ENCODE results near the gene RPGRIP1. TPM values are rescaled to one million over a fixed set of nuclear protein-coding genes. Genes with fewer than 3 reads are reported as not detected.

RPGRIP1 gene
- total and polyA plus RNA-seq, 9 of the 15 experiments (the other 6 are each of a cell fraction or from before 2014, with no cell fraction given): 0.47 to 0.95 (median 0.65) TPM; not detected in 1

DNA sequence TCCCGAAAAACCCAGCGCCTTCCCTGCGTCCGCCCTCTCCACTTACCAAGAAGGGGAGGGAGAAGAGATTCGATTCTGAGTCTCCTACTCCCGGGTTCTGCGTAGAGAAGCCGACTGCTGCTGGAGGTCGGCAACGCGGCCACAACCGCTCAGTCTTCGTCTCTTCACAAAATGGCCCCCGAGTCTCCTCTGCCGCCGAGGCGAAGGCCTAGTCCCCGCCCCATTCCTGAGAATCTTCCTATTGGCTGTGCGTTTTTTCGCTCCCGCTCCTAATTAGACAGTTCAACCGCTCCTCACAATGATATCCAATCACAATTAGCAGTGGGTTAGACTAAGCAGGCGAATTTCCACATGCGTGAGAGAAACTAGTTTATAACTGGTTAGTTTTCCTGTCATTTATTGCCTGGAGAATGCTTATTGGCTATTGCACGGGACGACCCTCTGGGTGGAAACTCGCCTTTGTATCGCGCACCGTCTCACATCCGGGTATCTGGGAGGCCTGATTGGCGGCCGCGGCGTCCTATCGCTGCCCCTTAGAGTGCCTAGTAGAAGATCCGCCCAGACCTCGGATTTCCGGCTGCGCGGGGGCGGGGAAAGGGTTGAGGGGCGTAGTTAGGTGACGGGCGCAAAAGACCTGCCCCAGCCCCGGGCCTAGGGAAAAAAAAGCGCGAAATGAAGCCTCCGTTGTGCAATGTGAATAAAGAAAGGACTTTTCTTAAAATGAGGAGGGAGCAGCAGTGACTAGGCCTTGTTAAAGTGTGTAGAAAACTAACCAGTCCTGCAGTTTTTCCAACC lies 10.4 kb upstream of the RPGRIP1 start, which contains the start of gene HNRNPC (continued):
- TF ChIP-seq MAFF (IDR thresholded peaks at IDR 0.05; ENCODE audit: low read length): no peak
- TF ChIP-seq, protein P1, sequence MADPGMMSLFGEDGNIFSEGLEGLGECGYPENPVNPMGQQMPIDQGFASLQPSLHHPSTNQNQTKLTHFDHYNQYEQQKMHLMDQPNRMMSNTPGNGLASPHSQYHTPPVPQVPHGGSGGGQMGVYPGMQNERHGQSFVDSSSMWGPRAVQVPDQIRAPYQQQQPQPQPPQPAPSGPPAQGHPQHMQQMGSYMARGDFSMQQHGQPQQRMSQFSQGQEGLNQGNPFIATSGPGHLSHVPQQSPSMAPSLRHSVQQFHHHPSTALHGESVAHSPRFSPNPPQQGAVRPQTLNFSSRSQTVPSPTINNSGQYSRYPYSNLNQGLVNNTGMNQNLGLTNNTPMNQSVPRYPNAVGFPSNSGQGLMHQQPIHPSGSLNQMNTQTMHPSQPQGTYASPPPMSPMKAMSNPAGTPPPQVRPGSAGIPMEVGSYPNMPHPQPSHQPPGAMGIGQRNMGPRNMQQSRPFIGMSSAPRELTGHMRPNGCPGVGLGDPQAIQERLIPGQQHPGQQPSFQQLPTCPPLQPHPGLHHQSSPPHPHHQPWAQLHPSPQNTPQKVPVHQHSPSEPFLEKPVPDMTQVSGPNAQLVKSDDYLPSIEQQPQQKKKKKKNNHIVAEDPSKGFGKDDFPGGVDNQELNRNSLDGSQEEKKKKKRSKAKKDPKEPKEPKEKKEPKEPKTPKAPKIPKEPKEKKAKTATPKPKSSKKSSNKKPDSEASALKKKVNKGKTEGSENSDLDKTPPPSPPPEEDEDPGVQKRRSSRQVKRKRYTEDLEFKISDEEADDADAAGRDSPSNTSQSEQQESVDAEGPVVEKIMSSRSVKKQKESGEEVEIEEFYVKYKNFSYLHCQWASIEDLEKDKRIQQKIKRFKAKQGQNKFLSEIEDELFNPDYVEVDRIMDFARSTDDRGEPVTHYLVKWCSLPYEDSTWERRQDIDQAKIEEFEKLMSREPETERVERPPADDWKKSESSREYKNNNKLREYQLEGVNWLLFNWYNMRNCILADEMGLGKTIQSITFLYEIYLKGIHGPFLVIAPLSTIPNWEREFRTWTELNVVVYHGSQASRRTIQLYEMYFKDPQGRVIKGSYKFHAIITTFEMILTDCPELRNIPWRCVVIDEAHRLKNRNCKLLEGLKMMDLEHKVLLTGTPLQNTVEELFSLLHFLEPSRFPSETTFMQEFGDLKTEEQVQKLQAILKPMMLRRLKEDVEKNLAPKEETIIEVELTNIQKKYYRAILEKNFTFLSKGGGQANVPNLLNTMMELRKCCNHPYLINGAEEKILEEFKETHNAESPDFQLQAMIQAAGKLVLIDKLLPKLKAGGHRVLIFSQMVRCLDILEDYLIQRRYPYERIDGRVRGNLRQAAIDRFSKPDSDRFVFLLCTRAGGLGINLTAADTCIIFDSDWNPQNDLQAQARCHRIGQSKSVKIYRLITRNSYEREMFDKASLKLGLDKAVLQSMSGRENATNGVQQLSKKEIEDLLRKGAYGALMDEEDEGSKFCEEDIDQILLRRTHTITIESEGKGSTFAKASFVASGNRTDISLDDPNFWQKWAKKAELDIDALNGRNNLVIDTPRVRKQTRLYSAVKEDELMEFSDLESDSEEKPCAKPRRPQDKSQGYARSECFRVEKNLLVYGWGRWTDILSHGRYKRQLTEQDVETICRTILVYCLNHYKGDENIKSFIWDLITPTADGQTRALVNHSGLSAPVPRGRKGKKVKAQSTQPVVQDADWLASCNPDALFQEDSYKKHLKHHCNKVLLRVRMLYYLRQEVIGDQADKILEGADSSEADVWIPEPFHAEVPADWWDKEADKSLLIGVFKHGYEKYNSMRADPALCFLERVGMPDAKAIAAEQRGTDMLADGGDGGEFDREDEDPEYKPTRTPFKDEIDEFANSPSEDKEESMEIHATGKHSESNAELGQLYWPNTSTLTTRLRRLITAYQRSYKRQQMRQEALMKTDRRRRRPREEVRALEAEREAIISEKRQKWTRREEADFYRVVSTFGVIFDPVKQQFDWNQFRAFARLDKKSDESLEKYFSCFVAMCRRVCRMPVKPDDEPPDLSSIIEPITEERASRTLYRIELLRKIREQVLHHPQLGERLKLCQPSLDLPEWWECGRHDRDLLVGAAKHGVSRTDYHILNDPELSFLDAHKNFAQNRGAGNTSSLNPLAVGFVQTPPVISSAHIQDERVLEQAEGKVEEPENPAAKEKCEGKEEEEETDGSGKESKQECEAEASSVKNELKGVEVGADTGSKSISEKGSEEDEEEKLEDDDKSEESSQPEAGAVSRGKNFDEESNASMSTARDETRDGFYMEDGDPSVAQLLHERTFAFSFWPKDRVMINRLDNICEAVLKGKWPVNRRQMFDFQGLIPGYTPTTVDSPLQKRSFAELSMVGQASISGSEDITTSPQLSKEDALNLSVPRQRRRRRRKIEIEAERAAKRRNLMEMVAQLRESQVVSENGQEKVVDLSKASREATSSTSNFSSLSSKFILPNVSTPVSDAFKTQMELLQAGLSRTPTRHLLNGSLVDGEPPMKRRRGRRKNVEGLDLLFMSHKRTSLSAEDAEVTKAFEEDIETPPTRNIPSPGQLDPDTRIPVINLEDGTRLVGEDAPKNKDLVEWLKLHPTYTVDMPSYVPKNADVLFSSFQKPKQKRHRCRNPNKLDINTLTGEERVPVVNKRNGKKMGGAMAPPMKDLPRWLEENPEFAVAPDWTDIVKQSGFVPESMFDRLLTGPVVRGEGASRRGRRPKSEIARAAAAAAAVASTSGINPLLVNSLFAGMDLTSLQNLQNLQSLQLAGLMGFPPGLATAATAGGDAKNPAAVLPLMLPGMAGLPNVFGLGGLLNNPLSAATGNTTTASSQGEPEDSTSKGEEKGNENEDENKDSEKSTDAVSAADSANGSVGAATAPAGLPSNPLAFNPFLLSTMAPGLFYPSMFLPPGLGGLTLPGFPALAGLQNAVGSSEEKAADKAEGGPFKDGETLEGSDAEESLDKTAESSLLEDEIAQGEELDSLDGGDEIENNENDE (IDR thresholded peaks at IDR 0.05; ENCODE audit: low read depth, low read length): no peak
- TF ChIP-seq ZFPM2 (CRISPR knock-in tag; IDR thresholded peaks at IDR 0.05): no peak
- TF ChIP-seq SMARCA5 (IDR thresholded peaks at IDR 0.05): no peak
- TF ChIP-seq KDM5B (IDR thresholded peaks at IDR 0.05; ENCODE audit: insufficient replicate concordance, low read depth, low read length): peak; percentile 82
- TF ChIP-seq TEAD4 (IDR thresholded peaks at IDR 0.05; ENCODE audit: low read length): 0 out of 2 replicates have a peak, but pooled peaks have one; percentile 16
- TF ChIP-seq TEAD4 (CRISPR knock-in tag; IDR thresholded peaks at IDR 0.05; ENCODE audit: borderline replicate concordance): no peak
- TF ChIP-seq SAFB (IDR thresholded peaks at IDR 0.05; ENCODE audit: borderline replicate concordance, low read depth, low read length): no peak
- TF ChIP-seq, protein P2, sequence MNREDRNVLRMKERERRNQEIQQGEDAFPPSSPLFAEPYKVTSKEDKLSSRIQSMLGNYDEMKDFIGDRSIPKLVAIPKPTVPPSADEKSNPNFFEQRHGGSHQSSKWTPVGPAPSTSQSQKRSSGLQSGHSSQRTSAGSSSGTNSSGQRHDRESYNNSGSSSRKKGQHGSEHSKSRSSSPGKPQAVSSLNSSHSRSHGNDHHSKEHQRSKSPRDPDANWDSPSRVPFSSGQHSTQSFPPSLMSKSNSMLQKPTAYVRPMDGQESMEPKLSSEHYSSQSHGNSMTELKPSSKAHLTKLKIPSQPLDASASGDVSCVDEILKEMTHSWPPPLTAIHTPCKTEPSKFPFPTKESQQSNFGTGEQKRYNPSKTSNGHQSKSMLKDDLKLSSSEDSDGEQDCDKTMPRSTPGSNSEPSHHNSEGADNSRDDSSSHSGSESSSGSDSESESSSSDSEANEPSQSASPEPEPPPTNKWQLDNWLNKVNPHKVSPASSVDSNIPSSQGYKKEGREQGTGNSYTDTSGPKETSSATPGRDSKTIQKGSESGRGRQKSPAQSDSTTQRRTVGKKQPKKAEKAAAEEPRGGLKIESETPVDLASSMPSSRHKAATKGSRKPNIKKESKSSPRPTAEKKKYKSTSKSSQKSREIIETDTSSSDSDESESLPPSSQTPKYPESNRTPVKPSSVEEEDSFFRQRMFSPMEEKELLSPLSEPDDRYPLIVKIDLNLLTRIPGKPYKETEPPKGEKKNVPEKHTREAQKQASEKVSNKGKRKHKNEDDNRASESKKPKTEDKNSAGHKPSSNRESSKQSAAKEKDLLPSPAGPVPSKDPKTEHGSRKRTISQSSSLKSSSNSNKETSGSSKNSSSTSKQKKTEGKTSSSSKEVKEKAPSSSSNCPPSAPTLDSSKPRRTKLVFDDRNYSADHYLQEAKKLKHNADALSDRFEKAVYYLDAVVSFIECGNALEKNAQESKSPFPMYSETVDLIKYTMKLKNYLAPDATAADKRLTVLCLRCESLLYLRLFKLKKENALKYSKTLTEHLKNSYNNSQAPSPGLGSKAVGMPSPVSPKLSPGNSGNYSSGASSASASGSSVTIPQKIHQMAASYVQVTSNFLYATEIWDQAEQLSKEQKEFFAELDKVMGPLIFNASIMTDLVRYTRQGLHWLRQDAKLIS (CRISPR knock-in tag; IDR thresholded peaks at IDR 0.05): 0 out of 2 replicates have a peak, but pooled peaks have one; percentile 70
- no peak for TF ChIP-seq ZNF584 (CRISPR knock-in tag; IDR thresholded peaks at IDR 0.05; ENCODE audit: low read depth)
- TF ChIP-seq PHF21A (IDR thresholded peaks at IDR 0.05; ENCODE audit: borderline replicate concordance, low read depth): no peak
- peak; percentile 95 for TF ChIP-seq EP400 (IDR thresholded peaks at IDR 0.05)
- TF ChIP-seq GTF2F1 (IDR thresholded peaks at IDR 0.05; ENCODE audit: low read depth, low read length): peak; percentile 76; the same call in 1 of the 2 replicates
